Activated naive CD4-positive, alpha-beta T cell treated with anti-CD3 and anti-CD28 coated beads, Interleukin-2, amount 50 U/mL, for 16 hours (primary cell): Measurements from ENCODE around the gene ZSWIM3.
"Not testable (repeated sequence)": the region's sequence is repeated elsewhere in the genome, so short reads cannot be mapped to it uniquely, and the experiment has no call there.

Source experiments
- DNase-seq: peaks from one replicate; pipeline ENCODE4 v3.0.0-alpha.2; 2020

ZSWIM3 gene

GRCh38 chr20:45861221-45862075 lies 4.0 kb downstream of the ZSWIM3 start:
- DNase-seq = no peak

- DNase-seq = no peak
These were observed 6.4 kb downstream of the ZSWIM3 start for GRCh38 chr20:45863543-45864470.

DNA sequence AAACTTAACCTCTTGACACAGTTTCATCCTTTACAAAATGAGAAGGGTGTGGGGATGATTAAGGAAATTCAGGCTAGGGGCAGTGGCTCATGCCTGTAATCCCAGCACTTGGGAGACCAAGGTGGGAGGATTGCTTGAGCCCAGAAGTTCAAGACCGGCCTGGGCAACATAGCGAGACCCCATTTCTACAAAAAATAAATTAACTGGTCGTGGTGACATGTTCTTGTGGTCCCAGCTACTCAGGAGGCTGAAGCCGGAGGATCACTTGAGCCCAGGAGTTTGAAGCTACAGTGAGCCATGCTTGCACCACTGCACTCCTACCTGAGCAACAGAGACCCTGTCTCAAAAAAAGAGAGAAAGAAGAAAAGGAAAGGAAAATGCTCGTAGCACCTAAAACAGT lies 9.0 kb downstream of the ZSWIM3 start:
- DNase-seq = no peak

GRCh38 chr20:45867136-45867818 lies 9.9 kb downstream of the ZSWIM3 start:
- no peak for DNase-seq

GRCh38 chr20:45867819-45868176 lies 10.4 kb downstream of the ZSWIM3 start:
- no peak for DNase-seq

- DNase-seq = no peak
These were observed 15.2 kb downstream of the ZSWIM3 start for GRCh38 chr20:45872626-45873025.

DNA sequence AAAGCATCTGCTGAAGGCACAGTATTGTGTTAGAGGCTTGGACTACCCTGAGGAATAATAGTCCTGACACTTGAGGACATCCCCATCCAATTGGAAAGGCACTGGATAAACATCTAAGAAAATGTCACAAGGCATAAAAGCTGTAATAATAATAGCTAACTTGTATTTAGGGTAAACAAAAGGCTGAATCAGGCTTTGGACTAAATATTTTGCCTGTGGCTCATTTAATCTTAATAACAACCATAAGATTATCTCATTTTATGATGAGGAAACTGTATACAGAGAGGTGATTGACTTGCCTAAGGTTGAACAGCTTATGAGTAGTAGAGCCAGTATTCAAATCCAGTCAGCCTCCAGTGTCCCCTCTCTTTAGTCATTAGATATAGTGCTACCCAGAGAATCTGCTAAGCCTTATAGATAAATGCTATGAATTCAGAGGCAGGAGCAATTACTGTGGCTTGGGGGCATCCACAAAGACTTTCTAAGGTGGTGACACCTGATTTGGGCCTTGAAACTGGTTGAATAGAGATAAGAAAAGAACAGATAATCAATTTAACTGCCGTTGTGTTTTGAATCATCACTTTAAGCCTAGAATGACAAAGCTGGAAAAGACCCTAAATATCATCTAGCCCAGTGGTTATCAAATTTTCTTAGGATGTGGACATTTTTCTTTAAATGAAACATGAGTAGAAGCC lies 16.1 kb downstream of the ZSWIM3 start:
- no peak for DNase-seq

DNA sequence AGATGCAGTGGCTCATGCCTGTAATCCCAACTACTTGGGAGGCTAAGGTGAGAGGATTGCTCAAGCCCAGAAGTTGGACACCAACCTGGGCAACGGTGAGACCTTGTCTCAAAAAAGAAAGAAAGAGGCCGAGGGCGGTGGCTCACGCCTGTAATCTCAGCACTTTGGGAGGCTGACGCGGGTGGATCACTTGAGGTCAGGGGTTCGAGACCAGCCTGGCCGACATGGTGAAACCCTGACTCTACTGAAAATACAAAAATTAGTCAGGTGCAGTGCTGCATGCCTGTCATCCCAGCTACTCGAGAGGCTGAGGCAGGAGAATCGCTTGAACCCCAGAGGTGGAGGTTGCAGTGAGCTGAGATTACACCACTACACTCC lies 16.7 kb downstream of the ZSWIM3 start:
- not testable (repeated sequence) for DNase-seq

- no peak for DNase-seq
These were observed 17.2 kb downstream of the ZSWIM3 start for GRCh38 chr20:45874576-45874975.

GRCh38 chr20:45878076-45878761 lies 20.8 kb downstream of the ZSWIM3 start:
- DNase-seq = no peak

- DNase-seq = peak; percentile 99
These were observed 23.8 kb downstream of the ZSWIM3 start, which contains the start of gene ZSWIM1 for GRCh38 chr20:45880988-45881788. ZSWIM1 (plus strand) TSS chr20:45881227; CDS start chr20:45882593, 1,366 bp downstream.

DNA sequence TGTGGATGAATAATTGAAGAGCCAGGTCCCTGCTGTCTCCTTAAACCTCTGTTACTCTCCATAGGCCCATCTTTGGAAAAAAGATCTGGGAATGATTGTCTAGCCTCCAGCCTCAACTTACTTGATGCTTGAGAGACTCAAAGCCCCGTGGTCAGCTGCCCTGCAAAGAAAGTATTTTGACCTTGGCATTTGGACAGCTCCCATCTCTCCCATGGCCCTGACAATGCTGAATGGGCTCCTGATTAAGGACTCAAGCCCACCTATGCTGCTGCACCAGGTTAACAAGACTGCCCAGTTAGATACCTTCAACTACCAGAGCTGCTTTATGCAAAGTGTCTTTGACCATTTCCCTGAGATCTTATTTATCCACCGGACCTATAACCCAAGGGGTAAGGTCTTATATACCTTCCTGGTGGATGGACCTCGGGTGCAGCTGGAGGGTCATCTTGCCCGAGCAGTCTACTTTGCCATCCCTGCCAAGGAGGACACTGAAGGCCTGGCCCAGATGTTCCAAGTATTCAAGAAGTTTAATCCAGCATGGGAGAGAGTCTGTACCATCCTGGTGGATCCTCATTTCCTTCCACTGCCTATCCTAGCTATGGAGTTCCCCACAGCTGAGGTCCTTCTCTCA lies 25.2 kb downstream of the ZSWIM3 start:
- DNase-seq = no peak

GRCh38 chr20:45883100-45883469 lies 25.7 kb downstream of the ZSWIM3 start:
- no peak for DNase-seq

- no peak for DNase-seq
These were observed 29.4 kb downstream of the ZSWIM3 start for GRCh38 chr20:45886590-45887345.

DNA sequence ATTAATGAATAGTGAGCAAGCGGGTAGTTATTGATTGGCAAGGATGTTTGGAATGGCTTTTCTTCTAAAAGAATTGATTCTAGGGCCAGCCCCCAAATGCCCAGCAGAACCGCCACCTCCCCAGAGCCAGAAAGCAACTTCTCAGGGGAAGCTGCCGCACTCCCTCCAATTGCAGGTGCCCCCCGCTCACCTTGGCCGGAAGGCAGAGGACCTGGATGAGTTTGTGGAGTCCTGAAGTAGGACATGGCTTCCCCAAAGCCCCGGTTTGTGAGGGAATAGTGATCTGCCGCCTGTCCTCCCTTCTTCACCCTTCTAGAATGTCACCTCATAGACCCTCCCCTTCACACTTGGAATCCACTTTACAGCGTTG lies 29.9 kb downstream of the ZSWIM3 start, which contains the start of gene SPATA25:
TSS of gene SPATA25 (minus strand) at position 277 of the 370 bp plus-strand sequence. CDS start at position 245, 32 bp downstream.
- DNase-seq = no peak

- no peak for DNase-seq
These were observed 31.3 kb downstream of the ZSWIM3 start for GRCh38 chr20:45888681-45889080.

DNA sequence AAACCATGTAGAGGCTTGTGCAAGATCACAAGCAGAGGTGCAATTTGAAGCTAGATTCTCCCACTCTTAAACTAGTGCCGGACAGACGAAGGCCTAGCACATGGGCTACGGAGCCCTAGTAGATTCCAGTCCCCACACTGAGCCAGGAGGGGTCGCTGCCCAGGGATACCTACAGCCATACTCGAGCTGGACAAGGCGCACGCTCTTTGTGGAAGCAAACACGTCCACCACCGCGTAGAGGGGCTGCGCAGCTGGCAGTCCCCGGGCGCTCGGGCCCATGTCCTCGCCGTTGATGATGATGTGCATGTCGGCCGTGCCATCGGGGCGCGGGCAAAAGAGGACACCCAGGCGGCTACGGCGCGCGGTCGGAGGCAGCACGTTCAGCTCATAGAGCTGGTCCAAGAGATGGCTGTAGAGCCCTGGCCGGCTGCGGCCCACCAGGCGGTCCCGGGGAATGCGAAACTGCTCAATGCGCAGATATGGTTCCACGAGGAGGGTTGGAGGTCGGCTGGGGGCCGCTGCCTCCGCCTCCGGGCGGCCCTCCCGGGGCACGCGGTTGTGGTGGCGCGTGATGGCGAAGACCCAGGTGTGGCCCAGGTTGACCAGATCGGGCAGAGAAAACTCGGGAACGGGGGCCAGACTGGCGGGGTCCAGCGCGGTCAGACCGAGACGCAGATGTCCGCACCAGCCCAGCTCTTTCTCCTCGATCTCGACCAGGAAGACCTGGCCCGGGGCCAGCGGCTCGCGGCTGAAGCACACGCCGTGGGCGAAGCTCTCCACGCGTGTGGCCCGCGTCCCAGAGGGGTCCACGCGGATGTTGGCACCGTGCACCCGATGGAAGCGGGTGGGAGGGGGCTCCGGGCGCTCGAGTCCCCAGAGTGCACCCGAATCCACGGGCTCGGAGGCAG lies 32.9 kb downstream of the ZSWIM3 start:
- peak; percentile 54 for DNase-seq
